HG03457 (cell line): Measurements from ENCODE around the gene MMD.
"Not testable (repeated sequence)": the region's sequence is repeated elsewhere in the genome, so short reads cannot be mapped to it uniquely, and the experiment has no call there.

Experiments
- ATAC-seq: cut with Tn5 transposase; IDR thresholded peaks from one replicate; pipeline ENCODE4 v1.9.1; 2021; ENCODE audit warnings: moderate number of reproducible peaks; ENCODE audit not compliant: unreplicated experiment

Gene MMD

DNA sequence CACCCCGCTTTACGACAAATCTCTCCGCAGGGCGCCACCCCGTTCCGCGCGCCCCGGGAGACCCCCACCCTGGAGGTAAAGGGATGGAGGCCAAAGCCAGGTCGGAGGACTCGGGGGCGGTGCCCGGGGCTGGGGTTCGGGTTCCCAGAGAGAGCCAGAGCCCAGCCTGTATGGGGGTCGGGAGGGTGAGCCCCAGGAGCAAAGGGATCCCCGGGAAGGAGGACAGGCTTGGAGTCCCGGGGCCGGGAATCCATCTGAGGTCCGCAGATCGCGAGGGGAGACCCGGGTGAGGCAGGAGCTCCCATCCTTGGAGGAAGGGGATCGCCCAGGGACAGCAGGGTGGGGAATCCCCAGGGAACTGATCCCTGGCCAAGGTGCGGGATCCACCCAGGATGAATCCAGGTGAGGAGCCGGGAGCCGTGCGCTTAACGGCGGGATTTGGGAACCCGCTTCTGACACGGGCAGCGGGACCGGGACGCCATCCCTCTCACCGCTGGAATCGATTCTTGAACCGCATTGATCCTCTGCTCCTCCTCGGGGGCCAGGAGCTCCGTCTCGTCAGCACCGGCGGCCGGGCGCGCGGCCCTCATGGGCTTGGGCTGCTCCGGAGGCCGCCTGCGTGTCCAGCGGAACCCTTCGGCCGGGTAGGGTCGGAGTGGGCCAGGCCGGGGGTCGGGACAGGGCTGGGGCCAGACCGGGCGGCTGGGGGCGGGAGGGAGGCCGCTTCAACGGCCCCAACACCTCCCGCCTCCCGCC is at the start of gene MMD:
TSS of gene MMD (minus strand) at position 657 of the 756 bp plus-strand sequence. CDS start at position 517, 140 bp downstream.
- ATAC-seq: peak; percentile 9

DNA sequence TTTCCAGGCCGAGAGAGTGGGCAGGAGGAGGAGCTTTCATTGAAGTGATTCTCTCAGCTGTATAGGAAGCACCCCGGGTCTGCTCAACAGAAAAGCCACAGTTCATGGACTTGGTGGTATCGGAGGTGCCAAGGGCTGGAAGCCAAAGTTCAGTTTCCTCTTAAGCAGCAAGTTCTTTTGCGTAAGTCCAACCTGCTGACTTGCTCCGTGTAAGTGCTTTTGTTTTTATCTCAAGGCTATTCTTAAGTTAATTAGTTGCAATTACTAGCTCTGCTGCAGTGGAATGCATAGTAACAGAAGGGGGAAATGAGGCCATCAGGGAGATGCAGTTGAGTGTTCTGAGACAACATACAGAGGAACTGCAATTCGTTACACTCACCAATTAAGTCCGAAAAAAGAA is 45.0 kb upstream of the MMD start:
- ATAC-seq: no peak

DNA sequence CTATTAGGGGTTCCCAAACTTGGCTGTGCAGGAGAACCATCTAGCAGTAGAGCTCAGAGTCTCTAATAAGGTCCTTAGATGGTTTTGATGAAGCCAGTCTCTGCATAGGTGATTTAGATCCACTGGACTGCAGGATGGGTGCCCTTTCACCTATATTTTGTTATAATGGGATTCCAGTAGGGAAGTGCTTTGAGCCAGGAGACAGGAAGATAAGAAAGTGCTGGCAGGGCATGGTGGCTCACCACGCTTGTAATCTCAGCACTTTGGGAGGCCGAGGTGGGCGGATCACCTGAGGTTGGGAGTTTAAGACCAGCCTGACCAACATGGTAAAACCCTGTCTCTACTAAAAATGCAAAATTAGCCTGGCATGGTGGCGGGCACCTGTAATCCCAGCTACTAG is 44.1 kb upstream of the MMD start:
- ATAC-seq: not testable (repeated sequence)

GRCh38 chr17:55463600-55463999 is 42.0 kb upstream of the MMD start:
- ATAC-seq: no peak

GRCh38 chr17:55462711-55463110 is 41.1 kb upstream of the MMD start:
- ATAC-seq: no peak

DNA sequence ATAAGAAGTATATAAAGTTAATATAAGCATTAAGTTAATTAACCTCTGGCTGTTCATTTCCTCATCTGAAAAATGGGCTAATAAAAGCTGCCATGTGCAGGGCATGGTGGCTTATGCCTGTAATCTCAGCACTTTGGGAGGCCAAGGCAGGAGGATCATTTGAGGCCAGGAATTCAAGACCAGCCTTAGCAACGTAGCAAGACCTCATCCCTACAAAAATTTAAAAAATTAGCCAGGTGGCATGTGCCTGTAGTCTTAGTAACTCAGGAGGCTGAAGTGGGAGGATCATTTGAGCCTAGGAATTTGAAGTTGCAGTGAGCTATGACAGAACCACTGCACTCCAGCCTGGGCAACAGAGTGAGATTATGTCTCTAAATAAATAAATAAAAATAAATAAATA is 40.6 kb upstream of the MMD start:
- no peak for ATAC-seq

GRCh38 chr17:55458978-55459377 is 37.3 kb upstream of the MMD start:
- no peak for ATAC-seq

GRCh38 chr17:55458287-55458900 is 36.8 kb upstream of the MMD start:
- no peak for ATAC-seq

DNA sequence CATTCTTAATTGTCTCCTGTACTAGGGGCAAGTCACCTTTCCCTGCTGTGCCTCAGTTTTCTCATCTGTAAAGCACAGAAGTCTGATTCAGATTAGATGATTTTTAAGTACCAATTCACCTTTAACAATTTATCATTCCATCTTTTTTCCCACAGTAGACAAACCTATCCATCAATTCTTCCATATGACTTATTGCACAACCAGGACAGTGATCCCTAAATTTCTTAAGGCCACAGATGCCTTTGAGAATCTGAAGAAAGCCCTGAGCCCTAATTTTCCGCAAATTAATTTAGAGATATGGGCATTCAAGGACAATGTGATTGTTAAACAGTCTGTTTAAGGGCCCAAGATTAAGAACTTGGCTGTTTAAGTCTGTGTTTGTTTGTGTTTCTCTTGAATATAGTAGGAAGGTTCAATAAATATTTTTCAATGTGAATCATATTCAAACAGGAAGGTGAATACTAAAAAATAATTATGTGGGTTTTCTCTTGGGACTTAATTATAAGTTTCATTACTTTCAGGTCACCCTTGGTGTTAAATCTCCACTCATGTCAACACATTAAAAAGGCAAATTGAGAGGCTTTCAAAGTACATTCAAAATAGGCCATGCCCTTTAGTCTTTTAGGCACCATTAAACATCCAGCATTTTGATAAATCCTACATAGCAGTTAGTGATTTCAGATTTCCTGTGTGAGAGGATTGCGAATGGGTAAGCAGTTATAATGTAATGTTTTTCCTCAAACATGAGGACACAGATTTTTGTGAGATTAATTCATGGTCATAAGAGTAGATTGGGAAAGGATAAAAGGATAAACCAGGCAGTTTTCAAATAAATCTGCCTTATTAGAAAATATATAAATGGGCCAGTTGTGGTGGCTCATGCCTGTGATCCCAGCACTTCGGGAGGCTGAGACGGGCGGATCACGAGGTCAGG is 34.9 kb upstream of the MMD start:
- ATAC-seq: no peak

DNA sequence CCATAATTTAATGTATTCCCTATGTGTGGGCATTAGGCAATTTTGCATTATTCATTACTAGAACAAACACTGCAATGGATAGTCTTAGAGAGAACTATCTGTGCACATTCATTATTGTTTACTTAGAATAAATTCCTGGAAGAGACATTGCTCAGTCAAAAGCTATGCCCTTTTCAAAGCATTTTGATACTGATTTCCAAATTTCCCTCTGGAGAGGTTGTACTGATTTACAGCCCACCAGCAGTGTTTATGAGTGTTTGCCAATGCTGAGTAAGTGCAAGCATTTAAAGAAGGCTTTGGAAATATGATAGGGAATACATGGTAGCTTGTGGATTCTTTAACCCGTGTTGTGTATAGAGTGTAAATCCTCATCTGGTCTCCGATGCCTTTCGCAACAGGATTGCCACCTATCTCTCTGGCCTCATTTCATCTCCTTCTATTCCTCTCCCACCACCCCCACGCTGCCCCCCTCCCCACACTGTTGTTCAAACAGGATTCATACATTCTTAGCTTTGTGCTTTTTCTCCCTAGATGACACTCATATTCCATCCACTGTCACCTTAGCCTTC is 33.4 kb upstream of the MMD start:
- no peak for ATAC-seq

DNA sequence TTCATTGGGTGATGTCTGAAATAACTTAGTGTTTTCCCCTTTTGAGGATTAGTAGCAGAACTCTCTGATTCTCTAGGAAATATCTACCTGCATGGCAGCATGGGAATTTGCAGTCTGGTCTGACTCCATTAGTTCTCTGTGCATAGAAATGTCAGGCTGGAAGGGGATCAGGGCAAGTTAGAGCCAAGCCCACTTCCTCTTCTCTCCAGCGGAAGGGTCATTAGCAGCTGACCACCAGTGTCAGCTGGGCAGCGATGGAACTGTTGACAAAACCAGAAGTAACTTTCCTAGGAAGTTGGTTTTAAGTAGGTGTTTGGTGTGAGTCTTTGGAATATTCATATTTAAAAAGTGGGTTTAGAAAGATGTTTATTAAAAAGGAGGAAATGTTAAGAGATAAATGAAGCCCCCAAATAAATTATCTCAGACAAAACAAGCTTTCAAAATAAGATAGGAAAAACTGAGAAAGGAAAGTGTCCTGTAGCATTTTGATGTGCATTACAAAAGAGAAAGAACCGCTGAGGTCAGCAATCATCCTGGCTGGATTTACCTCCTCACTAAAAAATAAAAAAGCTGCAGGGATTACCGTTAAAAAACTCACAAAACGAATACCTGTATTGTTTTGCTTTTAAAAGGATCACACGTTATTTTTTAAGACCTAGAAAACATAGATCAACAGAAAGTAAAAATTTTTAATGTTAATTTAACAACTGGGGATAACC is 32.4 kb upstream of the MMD start:
- ATAC-seq: no peak

DNA sequence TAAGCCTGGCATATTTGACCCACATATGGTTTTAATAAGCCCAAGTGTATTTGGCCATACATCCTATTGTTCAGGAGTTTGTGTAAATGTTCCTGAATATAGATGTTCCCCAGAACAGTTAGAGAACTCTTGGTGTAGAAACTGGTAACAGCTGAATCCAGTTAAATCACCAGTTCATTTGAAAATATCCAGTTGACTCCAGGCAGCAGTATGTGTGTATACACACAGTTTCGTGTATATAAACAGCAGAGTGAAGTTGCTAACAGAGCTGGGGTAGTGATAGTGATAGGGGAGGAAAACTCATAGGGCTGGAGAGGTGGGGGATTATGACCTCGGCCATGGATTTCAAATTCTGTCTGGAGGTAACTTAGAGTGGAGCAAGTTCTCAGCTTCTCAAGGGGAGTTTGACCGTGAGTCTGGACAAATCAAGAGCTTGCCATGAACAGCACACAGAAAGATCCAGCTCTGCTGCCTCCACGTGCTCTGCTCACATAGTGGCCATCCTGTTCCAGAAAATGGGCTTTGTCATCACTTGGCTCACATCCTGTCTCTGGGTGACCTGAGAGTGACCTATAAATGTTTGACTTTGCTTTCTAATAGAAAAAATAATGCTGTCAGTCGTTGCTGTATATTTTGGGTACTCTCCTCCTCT is 30.6 kb upstream of the MMD start:
- ATAC-seq: peak; percentile 62

DNA sequence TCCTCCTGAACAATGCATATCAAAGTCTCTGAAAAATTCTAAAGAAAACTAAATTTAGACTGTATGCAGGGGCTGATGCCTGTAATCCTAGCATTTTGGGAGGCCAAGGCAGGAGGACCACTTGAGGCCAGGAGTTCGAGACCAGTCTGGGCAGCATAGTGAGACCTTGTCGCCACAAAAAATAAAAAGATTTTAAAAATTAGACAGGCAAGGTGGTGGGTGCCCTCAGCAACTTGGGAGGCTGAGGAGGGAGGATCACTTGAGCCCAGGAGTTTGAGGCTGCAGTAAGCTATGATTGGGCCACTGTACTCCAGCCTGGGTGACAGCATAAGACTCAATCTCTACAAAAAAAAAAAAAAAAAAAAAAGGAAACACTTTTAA is 30.1 kb upstream of the MMD start:
- no peak for ATAC-seq

GRCh38 chr17:55451203-55451641 is 29.6 kb upstream of the MMD start:
- no peak for ATAC-seq

- no peak for ATAC-seq
These were observed 28.7 kb upstream of the MMD start for GRCh38 chr17:55450232-55450825.

DNA sequence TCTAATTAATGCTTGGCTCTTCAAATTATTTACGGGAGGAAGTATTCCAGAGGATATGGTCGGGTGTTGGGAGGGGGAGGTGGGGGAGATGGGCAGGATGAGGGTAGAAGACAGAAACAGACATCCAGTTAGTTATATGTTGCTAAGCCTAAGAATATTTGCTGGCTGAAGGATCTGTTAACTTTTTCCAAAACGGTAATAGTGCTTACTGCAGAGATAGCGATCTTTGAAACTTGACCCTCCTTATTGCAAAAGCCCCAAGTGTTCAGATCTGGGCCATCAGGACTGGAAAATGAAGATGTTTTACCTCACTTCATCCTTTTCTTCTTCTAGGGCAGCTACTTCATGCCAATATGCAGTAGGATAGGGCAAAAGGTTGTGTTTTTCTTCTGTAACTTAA is 27.0 kb upstream of the MMD start:
- no peak for ATAC-seq

- no peak for ATAC-seq
These were observed 25.1 kb upstream of the MMD start for GRCh38 chr17:55446581-55447205.

DNA sequence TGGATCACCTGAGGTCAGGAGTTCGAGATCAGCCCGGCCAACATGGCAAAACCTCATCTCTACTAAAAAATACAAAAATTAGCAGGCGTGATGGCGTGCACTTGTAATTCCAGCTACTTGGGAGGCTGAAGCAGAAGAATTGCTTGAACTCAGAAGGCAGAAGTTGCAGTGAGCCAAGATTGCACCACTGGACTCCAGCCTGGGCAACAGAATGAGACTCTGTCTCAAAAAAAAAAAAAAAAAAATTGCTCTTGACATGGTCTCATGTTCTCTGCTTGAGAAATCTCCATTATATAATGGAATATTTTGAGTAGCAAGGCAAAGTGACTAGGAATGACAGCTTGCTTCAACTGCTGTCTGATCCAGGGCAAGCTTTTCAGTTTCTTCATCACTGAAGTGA is 24.4 kb upstream of the MMD start:
- not testable (repeated sequence) for ATAC-seq
